ENCODE results near the gene ERO1A.

DNA sequence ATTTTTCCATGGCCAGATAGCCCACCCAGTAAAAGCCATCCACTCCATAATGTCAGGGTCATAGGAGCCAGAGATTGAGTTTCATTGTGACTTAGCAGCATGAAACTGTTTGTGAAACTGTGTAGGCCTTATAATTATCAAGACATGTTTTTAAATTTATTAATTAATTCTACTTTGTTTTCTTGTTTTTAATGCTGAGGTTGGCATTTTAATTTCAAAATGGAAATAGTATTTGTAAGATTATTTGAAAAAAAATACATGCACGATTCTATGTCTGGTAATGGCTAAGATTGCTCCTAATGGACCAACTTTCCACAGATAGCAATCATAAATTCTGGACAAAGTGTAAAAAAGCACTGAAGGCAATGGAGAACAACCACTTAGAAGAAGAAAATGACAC, 75.7 kb downstream of the ERO1A start:
- TF ChIP-seq, protein P1, sequence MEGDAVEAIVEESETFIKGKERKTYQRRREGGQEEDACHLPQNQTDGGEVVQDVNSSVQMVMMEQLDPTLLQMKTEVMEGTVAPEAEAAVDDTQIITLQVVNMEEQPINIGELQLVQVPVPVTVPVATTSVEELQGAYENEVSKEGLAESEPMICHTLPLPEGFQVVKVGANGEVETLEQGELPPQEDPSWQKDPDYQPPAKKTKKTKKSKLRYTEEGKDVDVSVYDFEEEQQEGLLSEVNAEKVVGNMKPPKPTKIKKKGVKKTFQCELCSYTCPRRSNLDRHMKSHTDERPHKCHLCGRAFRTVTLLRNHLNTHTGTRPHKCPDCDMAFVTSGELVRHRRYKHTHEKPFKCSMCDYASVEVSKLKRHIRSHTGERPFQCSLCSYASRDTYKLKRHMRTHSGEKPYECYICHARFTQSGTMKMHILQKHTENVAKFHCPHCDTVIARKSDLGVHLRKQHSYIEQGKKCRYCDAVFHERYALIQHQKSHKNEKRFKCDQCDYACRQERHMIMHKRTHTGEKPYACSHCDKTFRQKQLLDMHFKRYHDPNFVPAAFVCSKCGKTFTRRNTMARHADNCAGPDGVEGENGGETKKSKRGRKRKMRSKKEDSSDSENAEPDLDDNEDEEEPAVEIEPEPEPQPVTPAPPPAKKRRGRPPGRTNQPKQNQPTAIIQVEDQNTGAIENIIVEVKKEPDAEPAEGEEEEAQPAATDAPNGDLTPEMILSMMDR (IDR thresholded peaks at IDR 0.05; ENCODE audit: low read depth, low read length, poor library complexity, severe bottlenecking) = no peak
- TF ChIP-seq EZH2phosphoT487 (IDR thresholded peaks at IDR 0.05; ENCODE audit: borderline replicate concordance, low read length) = no peak

Measured in DOHH2 (cell line).